Measurements from ENCODE around the gene HCFC2.

- TF ChIP-seq, protein P1, sequence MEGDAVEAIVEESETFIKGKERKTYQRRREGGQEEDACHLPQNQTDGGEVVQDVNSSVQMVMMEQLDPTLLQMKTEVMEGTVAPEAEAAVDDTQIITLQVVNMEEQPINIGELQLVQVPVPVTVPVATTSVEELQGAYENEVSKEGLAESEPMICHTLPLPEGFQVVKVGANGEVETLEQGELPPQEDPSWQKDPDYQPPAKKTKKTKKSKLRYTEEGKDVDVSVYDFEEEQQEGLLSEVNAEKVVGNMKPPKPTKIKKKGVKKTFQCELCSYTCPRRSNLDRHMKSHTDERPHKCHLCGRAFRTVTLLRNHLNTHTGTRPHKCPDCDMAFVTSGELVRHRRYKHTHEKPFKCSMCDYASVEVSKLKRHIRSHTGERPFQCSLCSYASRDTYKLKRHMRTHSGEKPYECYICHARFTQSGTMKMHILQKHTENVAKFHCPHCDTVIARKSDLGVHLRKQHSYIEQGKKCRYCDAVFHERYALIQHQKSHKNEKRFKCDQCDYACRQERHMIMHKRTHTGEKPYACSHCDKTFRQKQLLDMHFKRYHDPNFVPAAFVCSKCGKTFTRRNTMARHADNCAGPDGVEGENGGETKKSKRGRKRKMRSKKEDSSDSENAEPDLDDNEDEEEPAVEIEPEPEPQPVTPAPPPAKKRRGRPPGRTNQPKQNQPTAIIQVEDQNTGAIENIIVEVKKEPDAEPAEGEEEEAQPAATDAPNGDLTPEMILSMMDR (IDR thresholded peaks at IDR 0.05), result no peak
- TF ChIP-seq POLR2A (IDR thresholded peaks at IDR 0.05), result no peak
Measured at GRCh38 chr12:104154286-104154685, 90.0 kb downstream of the HCFC2 start.
